GM21526 (cell line): Measurements from ENCODE around the gene CASP14.
"Not testable (repeated sequence)": the region's sequence is repeated elsewhere in the genome, so short reads cannot be mapped to it uniquely, and the experiment has no call there.

Experiments
- ATAC-seq: cut with Tn5 transposase; IDR thresholded peaks from one replicate; pipeline ENCODE4 v1.9.1; 2021; ENCODE audit warnings: moderate library complexity; ENCODE audit not compliant: unreplicated experiment, low FRiP score

Gene CASP14, protein sequence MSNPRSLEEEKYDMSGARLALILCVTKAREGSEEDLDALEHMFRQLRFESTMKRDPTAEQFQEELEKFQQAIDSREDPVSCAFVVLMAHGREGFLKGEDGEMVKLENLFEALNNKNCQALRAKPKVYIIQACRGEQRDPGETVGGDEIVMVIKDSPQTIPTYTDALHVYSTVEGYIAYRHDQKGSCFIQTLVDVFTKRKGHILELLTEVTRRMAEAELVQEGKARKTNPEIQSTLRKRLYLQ

DNA sequence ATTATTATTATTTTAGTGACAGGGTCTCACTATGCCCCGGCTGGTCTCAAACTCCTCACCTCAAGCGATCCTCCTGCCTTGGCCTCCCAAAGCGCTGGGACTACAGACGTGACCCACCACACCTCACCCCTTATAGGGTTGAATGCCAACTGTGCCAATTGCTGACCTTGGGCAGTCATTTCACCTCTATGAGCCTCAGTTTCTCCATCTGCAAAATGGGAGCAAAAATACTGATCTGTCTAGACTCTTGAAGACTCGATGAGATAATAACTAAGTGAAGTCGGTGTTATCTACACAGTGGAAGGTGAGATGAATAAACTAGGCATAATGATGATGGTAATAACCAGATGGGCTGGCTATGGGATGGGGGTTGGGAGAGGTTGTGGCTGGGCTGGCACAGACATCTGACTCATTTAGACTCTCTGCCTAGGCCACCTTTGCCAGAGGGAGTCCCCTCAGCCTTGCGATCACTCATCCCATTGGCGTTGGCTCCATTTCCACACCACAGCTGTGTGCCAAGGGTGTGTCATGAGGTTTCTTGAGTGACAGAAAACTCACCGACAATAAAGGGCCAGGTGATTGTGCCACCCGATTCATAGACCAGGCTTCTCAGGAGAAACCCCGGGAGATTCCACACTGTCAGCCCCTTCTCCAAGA lies at the start of gene CASP14:
Gene CASP14 (plus strand): TSS at position 596 of the 657 bp plus-strand sequence. CDS start 2,772 bp downstream, outside the sequence.
- ATAC-seq, result no peak

GRCh38 chr19:15008308-15008707 lies 41.0 kb upstream of the CASP14 start:
- ATAC-seq, result no peak

DNA sequence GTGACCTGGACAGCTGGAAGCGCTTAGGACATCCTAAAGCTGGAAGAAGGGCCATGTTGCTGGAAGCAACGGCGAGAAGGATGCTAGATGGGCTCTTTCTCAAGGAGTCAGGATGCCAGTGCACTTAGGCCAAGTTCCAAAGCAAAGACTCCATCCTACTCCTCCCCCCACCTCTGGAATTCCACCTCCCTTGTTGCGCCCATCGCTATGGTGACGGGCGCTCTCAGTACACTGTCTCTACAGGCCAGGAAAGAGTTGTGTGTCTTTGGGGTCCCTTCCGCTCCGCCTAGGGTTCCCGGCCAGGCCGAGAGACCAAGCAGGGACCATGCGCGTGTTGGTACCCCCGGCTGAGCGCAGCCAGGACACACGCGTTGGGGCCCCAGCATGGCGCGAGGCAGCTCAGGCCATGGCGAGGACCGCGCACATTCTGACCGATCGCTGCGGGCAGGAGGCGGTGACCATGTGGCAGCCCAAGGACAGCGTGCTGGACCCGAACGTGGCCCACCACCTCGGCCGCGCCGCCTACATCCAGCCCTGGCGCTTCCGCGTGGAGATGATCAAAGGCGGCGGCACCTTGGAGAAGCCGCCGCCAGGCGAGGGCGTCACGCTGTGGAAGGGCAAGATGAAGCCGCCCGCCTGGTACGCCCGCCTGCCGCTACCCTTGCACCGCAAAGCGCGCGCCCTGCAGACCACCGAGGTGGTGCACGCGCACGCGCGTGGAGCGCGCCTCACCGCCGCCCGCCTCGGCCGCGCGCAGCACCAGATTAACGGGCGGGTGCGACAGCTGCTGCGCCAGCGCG lies 38.6 kb upstream of the CASP14 start:
- ATAC-seq, result no peak

DNA sequence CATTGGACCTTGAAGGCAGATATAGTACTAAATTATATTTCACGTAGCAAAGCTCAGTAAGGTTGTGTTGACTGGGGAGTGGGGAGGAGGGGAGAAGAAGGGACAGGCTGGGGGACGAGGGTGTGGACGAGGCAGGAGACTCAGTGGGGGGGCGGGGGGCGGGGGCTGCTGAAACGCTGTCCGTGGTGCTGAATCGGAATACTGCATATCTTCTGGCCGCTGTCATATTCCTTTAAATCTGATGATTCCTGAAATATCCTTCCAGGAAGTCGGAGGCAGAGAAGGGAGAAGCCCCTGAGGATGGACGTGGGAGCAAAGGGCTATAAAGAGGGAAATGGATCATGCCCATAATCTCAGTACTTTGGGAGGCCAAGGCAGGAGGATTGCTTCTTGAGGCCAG lies 34.7 kb upstream of the CASP14 start:
- no peak for ATAC-seq

GRCh38 chr19:15015946-15016542 lies 33.2 kb upstream of the CASP14 start:
- no peak for ATAC-seq

DNA sequence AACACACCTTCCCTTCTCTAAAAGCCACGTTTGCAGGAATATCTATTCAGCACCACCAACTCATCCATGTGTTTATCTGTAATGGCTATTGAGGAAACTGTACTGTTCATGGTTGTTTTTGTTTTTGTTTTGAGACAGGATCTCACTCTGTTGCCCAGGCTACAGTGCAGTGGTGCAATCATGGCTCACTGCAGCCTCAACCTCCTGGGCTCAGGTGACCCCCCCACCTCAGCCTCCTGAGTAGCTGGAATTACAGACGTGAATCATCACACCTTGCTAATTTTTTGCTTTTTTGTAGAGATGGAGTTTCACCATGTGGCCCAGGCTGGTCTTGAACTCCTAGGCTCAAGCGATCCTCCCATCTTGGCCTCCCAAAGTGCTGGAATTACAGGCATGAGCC lies 30.4 kb upstream of the CASP14 start:
- ATAC-seq, result not testable (repeated sequence)

- no peak for ATAC-seq
These were observed 27.8 kb upstream of the CASP14 start for GRCh38 chr19:15021286-15022007.

GRCh38 chr19:15022752-15023151 lies 26.5 kb upstream of the CASP14 start:
- no peak for ATAC-seq

- ATAC-seq, result no peak
These were observed 24.1 kb upstream of the CASP14 start for GRCh38 chr19:15025217-15025616.

DNA sequence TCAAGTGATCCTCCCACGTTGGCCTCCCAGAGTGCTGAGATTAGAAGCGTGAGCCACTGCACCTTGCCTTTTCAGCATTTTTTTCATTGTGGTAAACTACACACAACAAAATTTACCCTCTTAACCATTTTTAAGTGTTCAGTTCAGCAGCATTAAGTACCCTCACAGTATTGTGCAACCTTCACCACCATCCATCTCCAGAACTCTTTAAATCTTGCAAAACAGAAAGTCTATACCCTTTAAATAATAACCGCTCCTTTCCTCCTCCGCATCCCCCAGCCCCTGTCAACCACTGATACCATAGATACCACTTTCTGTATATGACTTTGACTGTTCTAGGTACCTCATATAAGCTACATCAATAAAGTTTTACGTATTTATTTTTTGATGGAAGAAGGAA lies 20.8 kb upstream of the CASP14 start:
- ATAC-seq, result no peak

GRCh38 chr19:15031675-15032074 lies 17.6 kb upstream of the CASP14 start:
- ATAC-seq, result no peak

GRCh38 chr19:15035795-15036311 lies 13.4 kb upstream of the CASP14 start:
- no peak for ATAC-seq

- ATAC-seq, result no peak
These were observed 11.7 kb upstream of the CASP14 start for GRCh38 chr19:15037586-15037985.

DNA sequence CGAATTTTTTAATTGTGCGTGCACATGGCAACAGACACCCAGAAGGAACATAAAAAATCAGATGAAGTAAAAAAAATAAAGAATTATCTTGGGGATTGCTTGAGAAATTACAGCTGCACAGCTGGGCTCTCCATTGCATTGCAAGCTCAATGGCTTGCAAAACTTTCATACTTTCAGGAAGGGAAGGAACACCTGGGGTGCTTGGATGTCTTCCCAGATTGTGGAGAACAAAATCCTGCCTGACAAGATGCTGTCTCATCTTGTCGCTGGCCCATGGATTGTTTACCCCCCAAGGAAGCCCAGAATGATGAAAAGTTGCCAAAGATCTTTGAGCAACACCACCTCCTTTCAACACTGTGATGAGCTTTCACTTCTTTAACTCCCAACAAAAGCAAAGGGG lies 11.0 kb upstream of the CASP14 start:
- no peak for ATAC-seq

- no peak for ATAC-seq
These were observed 7.3 kb upstream of the CASP14 start for GRCh38 chr19:15042003-15042402.

GRCh38 chr19:15042826-15043225 lies 6.5 kb upstream of the CASP14 start:
- no peak for ATAC-seq

DNA sequence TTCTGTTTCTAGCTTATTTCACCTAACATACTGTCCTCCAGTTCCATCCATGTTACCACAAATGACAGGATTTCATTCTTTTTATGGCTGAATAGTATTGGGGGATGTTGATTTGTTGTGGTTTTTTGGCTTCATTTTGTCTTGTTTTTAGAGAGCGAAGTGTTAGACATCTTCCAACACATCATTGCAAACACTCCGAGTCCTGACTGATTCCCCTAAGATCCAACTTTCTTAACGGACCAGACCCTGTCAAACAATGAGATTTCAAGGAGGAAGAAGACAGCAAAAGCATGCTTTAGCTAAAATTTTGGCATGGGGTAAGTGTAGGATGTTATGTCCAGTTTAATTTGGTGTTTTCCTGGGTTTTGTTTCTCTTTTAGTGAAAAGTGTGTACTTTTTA lies 3.8 kb upstream of the CASP14 start:
- no peak for ATAC-seq

DNA sequence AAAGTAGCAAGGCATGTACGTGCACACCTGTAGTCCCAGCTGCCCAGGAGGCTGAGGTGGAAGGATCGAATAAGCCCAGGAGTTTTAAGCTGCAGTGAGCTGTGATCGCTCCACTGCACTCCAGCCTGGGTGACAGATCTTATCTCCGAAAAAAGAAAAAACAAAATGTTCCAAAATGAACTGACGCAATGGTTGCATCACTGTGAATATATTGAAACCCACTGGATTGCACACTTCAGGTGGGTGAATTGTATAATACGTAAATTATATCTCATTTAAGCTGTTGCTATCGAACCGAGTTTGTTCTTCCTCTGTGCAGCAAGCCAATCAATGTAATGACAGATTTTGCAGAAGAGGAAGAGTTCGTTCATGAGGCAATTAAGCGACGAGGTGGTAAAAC lies 1.6 kb upstream of the CASP14 start:
- no peak for ATAC-seq

GRCh38 chr19:15048128-15048527 lies 1.2 kb upstream of the CASP14 start:
- ATAC-seq, result no peak

GRCh38 chr19:15050639-15051038 lies 1.4 kb downstream of the CASP14 start:
- ATAC-seq, result no peak
